ENCODE measurements around the gene CDK14.

The CDK14 gene

GRCh38 chr7:91088156-91088555 lies 492.0 kb downstream of the CDK14 start:
- no peak for DNase-seq (ENCODE audit: low read depth, low spot score)

GRCh38 chr7:91088691-91089090 lies 492.6 kb downstream of the CDK14 start:
- DNase-seq (ENCODE audit: low read depth, low spot score): no peak

DNA sequence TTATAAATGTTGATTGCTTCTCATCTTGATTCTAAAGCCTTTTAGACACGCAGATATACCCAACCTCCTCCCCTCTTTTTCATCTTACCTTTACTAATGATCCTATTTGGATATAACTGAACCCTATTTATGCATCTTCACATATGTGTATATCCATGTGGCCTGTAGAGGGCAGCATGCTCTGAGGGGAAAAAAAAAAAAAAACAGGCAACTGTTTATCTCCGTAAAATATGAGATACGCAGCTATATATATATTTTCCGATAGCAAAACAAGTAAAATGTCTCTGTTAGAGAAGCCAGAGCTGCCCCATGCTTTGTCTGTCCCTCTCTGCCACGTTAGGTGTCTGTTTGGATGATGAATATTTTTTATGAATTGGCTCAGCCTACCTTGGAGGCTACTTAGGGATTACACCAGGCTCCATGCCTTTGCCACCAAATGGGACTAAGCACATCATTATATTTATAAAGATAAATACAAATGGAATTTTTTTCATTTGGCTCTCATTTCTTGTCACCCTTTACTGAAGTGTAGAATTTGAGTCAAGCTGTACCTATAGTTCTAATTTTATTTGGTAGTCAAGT lies 493.4 kb downstream of the CDK14 start:
- DNase-seq (ENCODE audit: low read depth, low spot score): no peak

DNA sequence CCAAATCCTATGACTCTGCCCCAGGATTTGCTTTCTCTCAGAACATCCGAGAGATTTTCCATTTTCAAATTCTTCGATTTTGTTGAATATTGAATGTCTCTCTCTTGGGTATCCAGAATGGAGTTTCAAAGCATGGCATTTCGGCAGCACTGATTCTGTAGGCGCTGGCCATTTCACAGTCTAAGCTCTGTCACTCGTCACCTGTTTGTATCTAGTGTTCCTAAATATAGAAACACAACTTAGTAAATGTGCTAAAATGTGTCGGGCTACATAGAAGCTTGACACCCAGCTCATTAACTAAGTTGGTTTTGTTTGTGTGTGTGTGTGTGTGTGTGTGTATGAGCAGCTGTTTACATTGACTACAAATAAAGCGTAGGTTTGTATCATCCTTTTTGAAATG lies 494.6 kb downstream of the CDK14 start:
- no peak for DNase-seq (ENCODE audit: low read depth, low spot score)

- no peak for DNase-seq (ENCODE audit: low read depth, low spot score)
Observed at GRCh38 chr7:91091631-91092030, 495.5 kb downstream of the CDK14 start.

DNA sequence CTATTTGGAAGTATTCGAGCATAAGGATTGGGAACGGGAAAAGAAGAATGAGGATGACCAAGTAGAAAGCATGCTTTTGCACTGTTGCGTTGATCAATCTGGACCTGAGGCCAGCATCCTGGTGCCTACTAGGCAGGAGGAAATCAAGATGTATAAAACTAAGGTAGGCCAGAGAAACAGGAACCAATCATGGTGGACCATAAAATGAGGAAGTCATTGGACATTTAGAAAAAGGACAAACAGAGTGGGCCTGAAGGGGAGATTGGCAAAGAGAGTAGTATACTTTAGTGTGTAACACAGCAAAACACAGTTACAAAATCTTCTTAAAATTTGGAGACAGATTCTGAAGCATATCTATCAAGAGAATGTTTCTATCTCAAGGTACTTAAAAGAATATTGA lies 497.1 kb downstream of the CDK14 start:
- DNase-seq (ENCODE audit: low read depth, low spot score): no peak

- no peak for DNase-seq (ENCODE audit: low read depth, low spot score)
Observed at GRCh38 chr7:91098566-91098965, 502.4 kb downstream of the CDK14 start.

- DNase-seq (ENCODE audit: low read depth, low spot score): no peak
Observed at GRCh38 chr7:91103363-91103762, 507.2 kb downstream of the CDK14 start.

GRCh38 chr7:91107460-91107859 lies 511.3 kb downstream of the CDK14 start:
- DNase-seq (ENCODE audit: low read depth, low spot score): no peak

GRCh38 chr7:91109200-91109599 lies 513.1 kb downstream of the CDK14 start:
- DNase-seq (ENCODE audit: low read depth, low spot score): no peak

- no peak for DNase-seq (ENCODE audit: low read depth, low spot score)
Observed at GRCh38 chr7:91112902-91113341, 516.8 kb downstream of the CDK14 start.

- DNase-seq (ENCODE audit: low read depth, low spot score): no peak
Observed at GRCh38 chr7:91114232-91114631, 518.1 kb downstream of the CDK14 start.

- no peak for DNase-seq (ENCODE audit: low read depth, low spot score)
Observed at GRCh38 chr7:91126762-91127161, 530.6 kb downstream of the CDK14 start.

DNA sequence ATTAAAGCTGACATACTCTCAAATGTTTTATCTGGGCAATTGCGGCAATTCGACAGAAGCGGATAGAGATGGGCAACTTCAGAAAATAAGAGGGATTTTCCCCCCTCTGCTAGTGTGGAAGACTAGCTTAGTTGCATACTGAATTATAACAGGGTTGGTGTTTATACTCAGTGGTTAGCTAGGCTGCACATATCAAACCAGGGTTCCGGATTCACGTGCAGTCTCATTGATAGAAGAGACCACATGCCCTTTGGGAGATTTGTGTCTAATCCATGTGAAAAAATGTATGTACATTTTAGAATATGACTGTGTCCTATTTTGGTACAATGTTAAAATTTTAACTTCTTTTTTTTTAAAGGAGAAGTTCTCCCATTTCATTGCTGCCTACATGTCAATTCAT lies 531.2 kb downstream of the CDK14 start:
- no peak for DNase-seq (ENCODE audit: low read depth, low spot score)

GRCh38 chr7:91127959-91128358 lies 531.8 kb downstream of the CDK14 start:
- no peak for DNase-seq (ENCODE audit: low read depth, low spot score)

- DNase-seq (ENCODE audit: low read depth, low spot score): no peak
Observed at GRCh38 chr7:91128683-91129348, 532.7 kb downstream of the CDK14 start.

- no peak for DNase-seq (ENCODE audit: low read depth, low spot score)
Observed at GRCh38 chr7:91135300-91135699, 539.2 kb downstream of the CDK14 start.

GRCh38 chr7:91135703-91136430 lies 539.7 kb downstream of the CDK14 start:
- no peak for DNase-seq (ENCODE audit: low read depth, low spot score)

GRCh38 chr7:91137153-91137787 lies 541.1 kb downstream of the CDK14 start:
- no peak for DNase-seq (ENCODE audit: low read depth, low spot score)

- DNase-seq (ENCODE audit: low read depth, low spot score): no peak
Observed at GRCh38 chr7:91137788-91138368, 541.8 kb downstream of the CDK14 start.

GRCh38 chr7:91140286-91140685 lies 544.2 kb downstream of the CDK14 start:
- no peak for DNase-seq (ENCODE audit: low read depth, low spot score)

DNA sequence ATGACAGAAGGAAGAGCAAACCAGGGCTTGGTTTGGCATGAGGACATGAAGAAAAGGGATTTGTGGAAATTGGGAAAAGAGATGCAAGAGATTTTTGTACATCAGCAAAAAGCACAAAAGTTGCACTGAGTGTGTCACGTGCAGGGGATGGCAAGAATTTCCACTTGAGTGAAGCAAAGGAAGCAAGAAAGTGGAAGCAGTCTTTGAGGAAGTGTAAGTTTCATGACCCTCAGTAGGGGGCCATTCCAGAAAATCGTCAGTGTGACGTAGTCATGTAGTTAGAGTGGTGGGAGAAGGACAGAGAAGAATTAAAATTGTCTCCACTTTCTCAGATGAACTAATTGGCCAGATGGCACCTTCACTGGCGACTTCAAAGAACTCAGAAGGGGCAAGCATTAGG lies 544.9 kb downstream of the CDK14 start:
- no peak for DNase-seq (ENCODE audit: low read depth, low spot score)
